Osteoblast (primary cell): ENCODE results near the gene MARCHF3. TPM values are rescaled to one million over a fixed set of nuclear protein-coding genes. Genes with fewer than 3 reads are reported as not detected.

ENCODE experiments used
- DNase-seq: peaks from one replicate; pipeline ENCODE4 v3.0.0; 2011; ENCODE audit warnings: low spot score, mixed read lengths; ENCODE audit not compliant: insufficient read length; ENCODE audit errors: missing footprints
- H2AFZ ChIP-seq: 2 replicates; pipeline ENCODE4 v1.6.0; 2011; ENCODE audit warnings: mild to moderate bottlenecking, low read length
- H3K27ac ChIP-seq: 2 replicates; pipeline ENCODE4 v1.5.1; 2011; ENCODE audit warnings: mild to moderate bottlenecking, low read depth, low read length, moderate library complexity
- H3K27me3 ChIP-seq: 2 replicates; pipeline ENCODE4 v1.6.0; 2012; ENCODE audit warnings: mild to moderate bottlenecking, control low read depth, inconsistent platforms, low read length, moderate library complexity; ENCODE audit not compliant: insufficient read depth
- H3K36me3 ChIP-seq: 2 replicates; pipeline ENCODE4 v1.5.1; 2011; ENCODE audit warnings: mild to moderate bottlenecking, low read length, control low read depth, moderate library complexity; ENCODE audit not compliant: insufficient read depth
- H3K4me1 ChIP-seq: 2 replicates; pipeline ENCODE4 v1.5.1; 2011; ENCODE audit warnings: mild to moderate bottlenecking, low read length, control low read depth, moderate library complexity; ENCODE audit not compliant: insufficient read depth
- H3K4me2 ChIP-seq: 2 replicates; pipeline ENCODE4 v1.6.0; 2011; ENCODE audit warnings: mild to moderate bottlenecking, low read length; ENCODE audit not compliant: insufficient read depth
- H3K4me3 ChIP-seq: fragments of 200-600 bp; sonication (generic); 3 replicates; pipeline ENCODE4 v1.5.1; 2012; ENCODE audit warnings: mild to moderate bottlenecking, low read length, inconsistent platforms; ENCODE audit not compliant: insufficient read depth
- H3K79me2 ChIP-seq: 2 replicates; pipeline ENCODE4 v1.6.0; 2012; ENCODE audit warnings: mild to moderate bottlenecking, low read length, control low read depth, inconsistent platforms; ENCODE audit not compliant: insufficient read depth
- H3K9me3 ChIP-seq: 2 replicates; pipeline ENCODE4 v1.5.1; 2011; ENCODE audit warnings: low read depth, low read length, control low read depth
- H4K20me1 ChIP-seq: 2 replicates; pipeline ENCODE4 v1.6.0; 2012; ENCODE audit warnings: mild to moderate bottlenecking, low read length, control low read depth; ENCODE audit not compliant: insufficient read depth
- total RNA-seq: library from RNA; depleted of rRNA; stranded (reverse); fragments of >200 nt; gene quantifications from 2 replicates; pipeline ENCODE4 v1.2.3, GENCODE V29; 2012
- TF ChIP-seq, protein P1 (sequence below): IDR thresholded peaks from 2 replicates; pipeline ENCODE4 v1.5.1; 2011; ENCODE audit warnings: mild to moderate bottlenecking, low read depth, low read length, moderate library complexity; ENCODE audit errors: extremely low read depth

Gene MARCHF3
- total RNA-seq, 1 donor: 2.2 TPM

DNA sequence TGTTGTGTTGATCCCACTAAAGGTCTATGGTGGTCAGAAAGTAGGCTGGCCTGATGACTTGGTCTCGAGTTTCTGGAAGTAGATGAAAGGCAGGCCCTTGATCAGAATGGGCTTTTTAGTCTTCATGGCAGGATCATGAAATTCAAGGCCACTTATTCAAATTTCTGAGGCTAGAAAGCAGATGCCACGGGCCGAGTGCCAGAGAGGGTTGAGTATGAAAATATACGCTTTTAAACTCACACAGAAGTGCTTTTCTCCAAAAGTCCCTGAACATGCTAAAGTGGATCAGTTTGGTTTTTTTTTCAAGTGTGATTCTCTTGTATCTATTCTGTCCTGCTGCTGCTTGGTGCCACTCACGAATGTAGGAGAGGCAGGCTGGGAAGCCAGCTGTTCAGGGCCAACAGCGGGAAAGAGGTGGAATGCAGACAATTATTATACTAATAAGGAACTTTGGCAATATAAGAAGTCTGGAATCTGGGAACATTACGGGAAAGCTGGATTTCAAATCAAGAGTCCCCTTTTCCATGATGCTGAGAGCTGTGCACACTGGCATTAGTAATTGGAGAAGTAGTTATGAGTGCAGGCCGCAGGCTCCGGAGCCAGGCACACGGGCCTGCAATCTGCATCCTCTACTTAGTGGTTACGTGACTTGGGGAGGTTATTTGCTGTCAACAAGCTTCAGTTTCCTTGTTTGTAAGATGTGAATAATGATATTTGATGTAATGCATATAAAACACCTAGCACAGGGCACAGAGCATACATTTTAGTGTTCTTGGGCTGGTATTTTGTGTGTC is 157.6 kb downstream of the MARCHF3 start:
- Histone ChIP-seq H3K36me3 (no peaks in the 10 kb centered on the region), H3K4me1 (peaks cover 7% of the 10 kb centered on the region), H3K27me3 (no peaks in the 10 kb centered on the region), H3K9me3 (no peaks in the 10 kb centered on the region), H2AFZ (no peak overlapping the region), H3K4me2 (no peak overlapping the region), H3K79me2 (no peaks in the 10 kb centered on the region), H3K4me3 (no peak overlapping the region), H4K20me1 (no peaks in the 10 kb centered on the region), H3K27ac (no peak overlapping the region)
- DNase-seq: peak; percentile 34
- TF ChIP-seq, protein P1, sequence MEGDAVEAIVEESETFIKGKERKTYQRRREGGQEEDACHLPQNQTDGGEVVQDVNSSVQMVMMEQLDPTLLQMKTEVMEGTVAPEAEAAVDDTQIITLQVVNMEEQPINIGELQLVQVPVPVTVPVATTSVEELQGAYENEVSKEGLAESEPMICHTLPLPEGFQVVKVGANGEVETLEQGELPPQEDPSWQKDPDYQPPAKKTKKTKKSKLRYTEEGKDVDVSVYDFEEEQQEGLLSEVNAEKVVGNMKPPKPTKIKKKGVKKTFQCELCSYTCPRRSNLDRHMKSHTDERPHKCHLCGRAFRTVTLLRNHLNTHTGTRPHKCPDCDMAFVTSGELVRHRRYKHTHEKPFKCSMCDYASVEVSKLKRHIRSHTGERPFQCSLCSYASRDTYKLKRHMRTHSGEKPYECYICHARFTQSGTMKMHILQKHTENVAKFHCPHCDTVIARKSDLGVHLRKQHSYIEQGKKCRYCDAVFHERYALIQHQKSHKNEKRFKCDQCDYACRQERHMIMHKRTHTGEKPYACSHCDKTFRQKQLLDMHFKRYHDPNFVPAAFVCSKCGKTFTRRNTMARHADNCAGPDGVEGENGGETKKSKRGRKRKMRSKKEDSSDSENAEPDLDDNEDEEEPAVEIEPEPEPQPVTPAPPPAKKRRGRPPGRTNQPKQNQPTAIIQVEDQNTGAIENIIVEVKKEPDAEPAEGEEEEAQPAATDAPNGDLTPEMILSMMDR: no peak

DNA sequence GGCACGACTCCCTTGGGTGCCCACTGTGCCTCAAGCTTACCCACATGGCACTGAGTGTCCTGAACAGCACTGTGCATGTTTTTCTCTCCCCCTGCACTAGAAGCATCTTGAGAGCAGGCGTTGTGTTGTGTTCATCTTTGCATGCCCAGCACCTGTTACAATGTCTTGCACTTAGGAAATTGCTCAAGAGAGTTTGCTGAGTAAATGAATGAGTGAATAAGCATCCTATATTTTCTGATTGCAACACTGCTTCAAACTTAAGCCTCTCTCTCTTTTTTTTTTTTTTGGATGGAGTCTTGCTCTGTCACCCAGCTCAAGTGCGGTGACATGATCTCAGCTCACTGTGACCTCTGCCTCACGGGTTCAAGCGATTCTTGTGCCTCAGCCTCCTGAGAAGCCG is 158.9 kb downstream of the MARCHF3 start:
- no peak overlapping the region for H3K27ac ChIP-seq
- no peak overlapping the region for H3K4me3 ChIP-seq
- DNase-seq: no peak
- H3K4me1 ChIP-seq: peaks cover 7% of the 10 kb centered on the region
- no peak overlapping the region for H3K4me2 ChIP-seq
- H3K9me3 ChIP-seq: no peaks in the 10 kb centered on the region
- H2AFZ ChIP-seq: no peak overlapping the region
- H3K27me3 ChIP-seq: no peaks in the 10 kb centered on the region
- TF ChIP-seq, protein P1: no peak
- H3K79me2 ChIP-seq: no peaks in the 10 kb centered on the region
- no peaks in the 10 kb centered on the region for H4K20me1 ChIP-seq
- H3K36me3 ChIP-seq: no peaks in the 10 kb centered on the region

DNA sequence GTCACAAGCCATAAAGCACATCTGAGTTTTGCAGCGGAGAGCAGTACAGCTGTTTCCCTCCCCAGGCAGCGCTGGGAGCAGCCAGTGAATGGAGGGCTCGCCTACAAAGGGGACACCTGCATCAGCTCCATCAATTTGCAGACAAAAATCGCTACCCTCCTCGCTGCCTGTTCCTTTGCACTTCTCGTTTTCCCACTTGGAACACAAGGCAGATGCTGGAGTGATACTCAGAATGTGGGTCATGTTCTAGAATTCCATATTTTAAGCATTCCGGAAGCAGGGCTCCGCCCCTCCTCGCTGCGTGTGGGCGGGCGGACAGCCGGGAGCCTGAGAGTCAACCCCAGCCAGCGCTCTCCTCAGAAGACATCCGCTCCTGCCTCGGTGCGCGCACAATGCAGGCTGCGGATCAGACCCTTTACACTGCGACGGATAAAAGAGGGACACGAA is 161.3 kb downstream of the MARCHF3 start:
- H3K27me3 ChIP-seq: no peaks in the 10 kb centered on the region
- TF ChIP-seq, protein P1: no peak
- peak overlapping the region; percentile 76 for H3K4me2 ChIP-seq
- H3K27ac ChIP-seq: no peak overlapping the region
- peak; percentile 92 for DNase-seq
- no peaks in the 10 kb centered on the region for H3K9me3 ChIP-seq
- no peaks in the 10 kb centered on the region for H3K79me2 ChIP-seq
- H3K4me3 ChIP-seq: peak overlapping the region; percentile 56
- H4K20me1 ChIP-seq: no peaks in the 10 kb centered on the region
- peak overlapping the region; percentile 88 for H2AFZ ChIP-seq
- peaks cover 18% of the 10 kb centered on the region for H3K4me1 ChIP-seq
- no peaks in the 10 kb centered on the region for H3K36me3 ChIP-seq

DNA sequence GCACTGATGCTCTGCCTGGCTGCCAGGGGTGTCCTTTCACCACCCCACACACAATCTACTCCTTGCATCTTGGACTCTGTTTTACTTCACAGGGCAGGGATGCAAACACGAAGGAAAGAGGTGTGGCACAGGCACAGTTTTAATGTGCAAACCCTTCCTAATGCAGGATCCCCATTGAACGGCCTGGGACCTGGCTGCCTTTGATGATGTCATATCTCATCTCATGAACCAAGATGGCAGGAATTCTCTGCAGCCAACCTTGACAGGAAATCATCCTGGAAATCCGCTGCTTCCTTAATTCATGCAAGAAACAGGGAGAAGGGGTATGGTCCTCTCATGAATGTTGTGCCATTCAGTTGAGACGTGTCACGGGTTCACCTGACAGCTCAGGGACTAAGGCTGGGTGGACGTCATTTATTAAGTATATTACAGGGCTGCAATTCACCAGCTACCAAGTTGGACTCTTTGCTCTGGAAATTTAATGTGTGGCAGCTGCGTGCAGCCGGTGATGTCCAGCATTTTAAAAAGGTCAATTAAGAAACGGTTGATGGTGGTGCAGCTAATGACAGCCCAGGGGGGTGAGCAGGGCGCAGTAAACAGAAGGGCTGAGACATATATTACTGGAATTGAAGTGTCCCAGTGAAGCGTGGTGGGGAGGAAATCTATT is 161.9 kb downstream of the MARCHF3 start:
- peak overlapping the region; percentile 56 for H3K4me3 ChIP-seq
- peaks cover 18% of the 10 kb centered on the region for H3K4me1 ChIP-seq
- H3K9me3 ChIP-seq: no peaks in the 10 kb centered on the region
- H4K20me1 ChIP-seq: no peaks in the 10 kb centered on the region
- no peak overlapping the region for H3K27ac ChIP-seq
- peak overlapping the region; percentile 88 for H2AFZ ChIP-seq
- no peaks in the 10 kb centered on the region for H3K27me3 ChIP-seq
- no peaks in the 10 kb centered on the region for H3K79me2 ChIP-seq
- no peaks in the 10 kb centered on the region for H3K36me3 ChIP-seq
- DNase-seq: no peak
- TF ChIP-seq, protein P1: no peak
- H3K4me2 ChIP-seq: peak overlapping the region; percentile 76
